ENCODE measurements around the gene BCAN.

GRCh38 chr1:156598125-156598524 is 43.8 kb upstream of the BCAN start:
- TF ChIP-seq HDAC2 (IDR thresholded peaks at IDR 0.05) (no peak), MAX (IDR thresholded peaks at IDR 0.05) (no peak), CEBPB (IDR thresholded peaks at IDR 0.05) (no peak), POLR2A (IDR thresholded peaks at IDR 0.05; ENCODE audit: low read length) (no peak), CTCF (IDR thresholded peaks at IDR 0.05) (no peak), CHD2 (IDR thresholded peaks at IDR 0.05; ENCODE audit: low read length, partially characterized antibody) (no peak), POLR2AphosphoS2 (conservative IDR thresholded peaks at IDR 0.05; ENCODE audit: low read length) (peak; percentile 70; the same call in 1 of the 2 replicates), MYC (IDR thresholded peaks at IDR 0.05; ENCODE audit: borderline replicate concordance, low read length) (no peak), JUNB (IDR thresholded peaks at IDR 0.05) (no peak), MAZ (IDR thresholded peaks at IDR 0.05; ENCODE audit: borderline replicate concordance, low read depth, low read length) (no peak), RFX5 (IDR thresholded peaks at IDR 0.05) (no peak), EP300 (IDR thresholded peaks at IDR 0.05) (no peak), PBX3 (IDR thresholded peaks at IDR 0.05) (no peak), REST (IDR thresholded peaks at IDR 0.05) (no peak)

All from A549 (cell line).